HK-2 (cell line): Measurements from ENCODE around the gene UBE2Z.
A peak's percentile ranks its signal among the peaks of the same experiment; 100 is the strongest.
"Not testable (repeated sequence)": the region's sequence is repeated elsewhere in the genome, so short reads cannot be mapped to it uniquely, and the experiment has no call there.

ENCODE experiments used
- DNase-seq: peaks from one replicate; pipeline ENCODE4 v3.0.0-alpha.2; 2018; ENCODE audit not compliant: unreplicated experiment

The UBE2Z gene

DNA sequence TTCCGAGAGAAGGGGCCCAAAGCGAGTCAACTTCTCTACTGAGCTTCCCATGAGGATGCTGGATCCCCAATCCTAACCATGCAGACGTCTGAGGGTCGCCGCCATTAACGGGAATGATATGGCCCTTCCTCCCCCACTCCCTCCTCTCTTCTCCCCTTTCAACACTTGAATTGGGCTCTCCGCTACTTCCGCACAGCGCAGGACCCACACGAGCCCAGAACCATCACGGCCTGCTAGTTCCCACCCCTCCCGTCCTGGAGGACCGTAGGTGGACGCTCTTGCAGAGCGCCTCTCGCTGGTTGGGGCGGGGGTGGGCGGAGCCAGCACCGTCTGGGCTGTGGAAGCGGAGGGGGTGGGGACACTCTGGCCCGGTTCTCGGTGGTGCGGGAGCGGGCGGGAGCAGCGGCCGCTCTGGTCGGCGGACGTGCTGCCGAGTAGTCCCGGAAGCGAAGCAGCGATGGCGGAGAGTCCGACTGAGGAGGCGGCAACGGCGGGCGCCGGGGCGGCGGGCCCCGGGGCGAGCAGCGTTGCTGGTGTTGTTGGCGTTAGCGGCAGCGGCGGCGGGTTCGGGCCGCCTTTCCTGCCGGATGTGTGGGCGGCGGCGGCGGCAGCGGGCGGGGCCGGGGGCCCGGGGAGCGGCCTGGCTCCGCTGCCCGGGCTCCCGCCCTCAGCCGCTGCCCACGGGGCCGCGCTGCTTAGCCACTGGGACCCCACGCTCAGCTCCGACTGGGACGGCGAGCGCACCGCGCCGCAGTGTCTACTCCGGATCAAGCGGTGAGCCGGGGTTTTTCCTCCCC is at the start of gene UBE2Z:
Gene UBE2Z (plus strand): TSS at position 361 of the 797 bp plus-strand sequence. CDS start 97 bp downstream, at position 458.
- peak; percentile 95 for DNase-seq

DNA sequence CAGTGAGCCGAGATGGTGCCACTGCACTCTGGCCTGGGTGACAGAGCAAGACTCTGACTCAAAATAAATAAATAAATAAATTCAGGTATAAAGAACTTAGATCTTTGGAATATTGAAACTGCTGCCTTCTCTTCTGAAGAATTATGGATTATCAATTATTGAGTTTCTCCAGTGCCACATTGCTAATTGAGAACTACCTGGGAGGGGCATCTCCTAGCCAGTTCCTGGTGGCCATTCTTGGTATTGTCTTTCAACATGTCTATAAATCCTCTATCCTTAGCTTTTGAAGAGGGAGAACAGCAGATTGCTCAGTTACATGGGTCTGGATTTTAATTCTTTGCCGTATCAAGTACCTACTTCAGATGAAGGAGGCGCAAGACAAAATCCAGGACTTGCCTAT is 48.2 kb upstream of the UBE2Z start:
- DNase-seq = no peak

DNA sequence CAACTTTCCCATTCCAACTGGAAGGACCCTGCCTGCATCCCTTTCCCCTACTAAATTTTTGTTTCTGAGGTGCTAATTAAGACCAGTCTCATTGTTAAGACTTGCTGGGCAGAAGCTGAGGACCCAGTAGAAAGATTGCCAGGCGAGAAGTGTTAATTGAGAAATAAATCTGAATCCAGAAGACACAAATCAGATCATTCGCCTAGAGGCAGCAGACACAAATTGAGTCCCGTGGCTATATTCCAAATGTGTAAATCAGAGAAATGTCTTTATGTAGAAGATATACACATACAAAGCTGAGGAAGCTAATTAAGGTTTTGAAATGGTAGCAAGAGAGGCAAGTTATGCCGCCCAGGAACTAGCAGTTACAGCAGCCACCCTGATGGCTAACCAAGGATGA is 47.8 kb upstream of the UBE2Z start:
- no peak for DNase-seq

DNA sequence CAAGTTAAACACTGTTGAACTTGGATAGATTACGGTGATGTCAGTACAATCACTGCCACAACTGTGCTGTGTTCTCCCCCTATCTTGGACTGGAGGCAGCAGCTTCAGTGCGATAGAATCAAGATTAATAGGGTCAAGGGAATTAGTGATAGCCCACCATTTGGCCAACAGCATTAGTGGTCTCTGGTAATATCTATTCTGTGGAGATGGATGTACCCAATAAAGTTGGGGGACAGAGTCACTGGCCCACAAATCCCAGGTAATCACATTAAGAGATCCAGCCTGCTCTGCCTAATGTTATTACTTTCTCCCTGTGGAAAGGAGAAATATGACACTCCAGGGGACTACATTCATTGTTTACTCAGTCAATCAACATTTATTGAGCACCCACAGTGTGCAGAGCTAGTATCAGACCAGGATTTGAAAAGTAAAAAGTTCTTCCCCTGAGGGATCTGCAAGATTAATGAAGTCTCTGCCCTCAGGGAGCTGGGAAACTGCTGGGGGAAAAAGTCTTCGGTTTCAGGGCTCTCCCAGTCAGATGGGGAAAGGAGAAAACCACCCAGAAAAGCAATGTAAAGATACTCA is 39.2 kb upstream of the UBE2Z start:
- DNase-seq = no peak

DNA sequence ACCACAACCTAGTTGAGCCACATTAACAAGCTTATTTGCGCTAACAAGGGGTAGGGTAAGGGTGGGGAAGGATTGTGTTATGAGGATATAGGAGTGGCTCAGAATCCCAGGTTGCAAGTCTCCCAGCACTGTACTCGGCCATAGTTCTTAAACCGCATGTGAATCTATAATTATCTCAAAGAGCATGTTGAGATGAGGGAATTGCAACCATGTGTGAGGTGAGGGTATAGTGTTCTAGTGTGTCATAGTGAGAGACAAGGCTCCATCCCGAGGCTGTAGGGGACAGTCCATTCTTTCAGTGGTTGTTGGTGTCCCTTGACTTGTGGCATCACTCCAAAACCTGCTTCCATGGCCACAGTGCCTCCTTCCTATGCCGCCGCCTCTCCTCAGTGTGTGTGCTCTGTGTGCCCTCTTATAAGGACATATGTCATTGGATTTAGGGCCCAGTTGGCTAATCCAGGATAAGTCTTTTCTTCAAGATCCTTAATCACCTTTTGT is 38.3 kb upstream of the UBE2Z start:
- no peak for DNase-seq

DNA sequence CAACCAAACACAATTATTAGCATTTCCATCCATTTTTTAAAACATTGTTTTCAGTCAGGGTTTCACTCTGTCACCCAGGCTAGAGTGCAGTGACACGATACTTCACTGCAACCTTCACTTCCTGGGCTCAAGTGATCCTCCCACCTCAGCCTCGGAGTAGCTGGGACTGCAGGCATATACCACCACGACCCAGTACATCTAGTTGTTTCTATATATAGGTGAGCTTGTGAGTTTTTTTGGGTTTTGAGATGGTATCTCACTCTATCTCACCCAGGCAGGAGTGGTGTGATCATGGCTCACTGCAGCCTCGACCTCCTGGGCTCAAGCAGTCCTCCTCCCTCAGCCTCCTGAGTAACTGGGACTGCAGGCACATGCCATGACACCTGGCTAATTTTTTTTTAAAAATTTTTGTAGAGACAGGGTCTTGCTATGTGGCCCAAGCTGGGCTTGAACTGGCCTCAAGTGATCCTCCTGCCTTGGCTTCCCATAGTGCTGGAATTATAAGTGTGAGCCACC is 37.1 kb upstream of the UBE2Z start:
- no peak for DNase-seq

DNA sequence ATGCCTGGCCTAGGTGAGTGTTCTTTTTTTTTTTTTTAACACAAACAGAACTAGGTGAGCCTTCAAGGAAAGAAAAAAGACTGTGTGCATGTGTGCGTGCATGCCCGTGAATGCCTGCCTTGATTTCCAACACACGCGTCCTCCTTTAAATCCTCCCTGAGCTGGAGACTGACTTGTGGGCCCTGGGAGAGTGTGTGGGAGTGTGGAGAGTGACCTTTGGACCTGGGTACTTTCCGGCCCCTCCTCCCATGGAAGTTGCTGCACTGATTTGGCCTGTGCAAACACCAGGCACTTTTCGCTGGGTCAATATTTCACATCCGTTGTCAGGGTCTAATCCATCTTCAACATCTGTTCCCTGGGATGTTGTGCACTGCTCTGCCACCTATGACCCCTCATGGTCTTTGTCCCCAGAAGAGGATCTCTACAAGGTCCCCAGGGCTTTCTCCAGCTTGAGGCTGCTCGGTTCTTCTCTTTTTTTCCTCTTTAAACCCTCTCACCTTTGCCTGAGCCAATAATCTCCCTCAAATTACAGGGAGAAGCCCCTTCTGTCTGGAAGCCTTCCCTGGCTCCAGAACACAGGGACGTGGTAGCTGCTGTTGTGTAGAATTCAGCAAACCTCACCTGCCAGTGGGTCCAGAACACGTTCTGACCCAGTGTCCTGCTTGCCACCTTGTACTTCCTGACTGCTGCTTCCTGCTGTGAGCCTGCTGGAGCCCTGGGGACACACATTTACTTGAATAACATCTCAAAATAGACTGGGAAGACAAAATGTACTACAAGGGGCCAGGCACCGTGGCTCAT is 36.5 kb upstream of the UBE2Z start:
- DNase-seq = no peak

DNA sequence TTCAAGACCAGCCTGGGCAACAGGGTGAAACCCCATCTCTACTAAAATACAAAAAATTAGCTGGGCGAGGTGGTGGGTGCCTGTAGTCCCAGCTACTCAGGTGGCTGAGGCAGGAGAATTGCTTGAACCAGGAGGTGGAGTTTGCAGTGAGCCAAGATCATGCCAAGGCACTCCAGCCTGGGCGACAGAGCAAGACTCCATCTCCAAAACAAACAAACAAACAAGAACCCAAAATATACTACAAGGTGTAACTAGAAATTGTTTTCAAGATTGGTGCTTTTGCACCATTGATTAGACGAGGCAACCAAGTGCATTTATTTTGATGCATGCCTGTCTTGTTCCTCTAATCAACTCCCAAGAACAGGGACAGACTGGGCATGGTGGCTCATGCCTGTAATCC is 35.8 kb upstream of the UBE2Z start:
- not testable (repeated sequence) for DNase-seq

DNA sequence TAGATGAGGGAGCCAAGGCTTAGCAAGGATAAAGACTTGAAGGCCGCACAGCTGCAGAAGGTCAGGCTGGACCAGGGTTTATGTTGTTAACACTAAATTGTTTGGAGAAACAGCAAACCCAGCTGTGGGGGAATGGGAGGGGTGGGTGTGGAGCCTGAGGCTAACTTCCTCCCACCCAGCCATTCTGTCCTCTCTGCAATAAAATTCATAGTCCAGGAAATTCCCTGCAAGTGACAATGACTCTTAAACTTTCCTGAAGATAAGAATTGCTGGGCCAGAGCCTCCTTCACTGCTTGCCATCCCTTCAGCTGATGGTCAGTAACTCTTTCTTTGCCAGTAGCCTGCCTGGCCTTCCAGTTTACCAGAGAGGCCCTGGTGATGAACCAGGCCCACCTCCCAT is 35.0 kb upstream of the UBE2Z start:
- no peak for DNase-seq

DNA sequence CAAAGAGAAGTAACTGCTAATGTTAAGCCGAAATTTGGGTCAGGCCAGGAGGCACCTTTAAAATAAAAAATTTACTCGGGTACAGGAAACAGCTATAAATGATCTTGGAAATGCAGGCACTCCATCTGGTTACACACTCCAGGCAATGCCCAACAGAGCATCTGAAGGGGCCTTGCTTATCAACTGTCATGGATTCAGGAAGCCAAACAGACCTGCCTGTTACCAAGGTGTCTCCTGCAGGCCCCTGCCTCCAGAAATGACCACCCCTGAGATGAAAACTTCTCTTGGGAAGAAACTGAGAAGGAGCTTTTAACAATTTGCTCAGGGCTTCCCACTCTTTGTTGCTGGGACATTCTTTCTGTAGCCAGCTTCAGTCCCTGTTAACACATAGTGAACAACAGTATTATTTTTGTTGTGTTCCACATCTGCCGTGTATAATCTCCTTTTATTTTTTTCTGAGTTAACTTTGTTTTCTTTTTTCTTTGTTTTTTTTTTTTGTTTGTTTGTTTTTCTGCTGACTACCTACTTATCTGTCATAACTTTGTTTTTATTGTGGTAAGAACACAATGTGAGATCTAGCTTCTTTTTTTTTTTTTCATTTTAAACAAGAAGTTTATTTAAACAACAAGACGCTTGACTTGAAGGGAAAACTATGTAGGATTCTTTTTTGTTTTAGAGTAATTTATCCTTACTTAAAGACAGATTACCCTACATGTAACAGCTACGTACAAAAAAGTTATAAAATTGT is 34.3 kb upstream of the UBE2Z start:
- no peak for DNase-seq

DNA sequence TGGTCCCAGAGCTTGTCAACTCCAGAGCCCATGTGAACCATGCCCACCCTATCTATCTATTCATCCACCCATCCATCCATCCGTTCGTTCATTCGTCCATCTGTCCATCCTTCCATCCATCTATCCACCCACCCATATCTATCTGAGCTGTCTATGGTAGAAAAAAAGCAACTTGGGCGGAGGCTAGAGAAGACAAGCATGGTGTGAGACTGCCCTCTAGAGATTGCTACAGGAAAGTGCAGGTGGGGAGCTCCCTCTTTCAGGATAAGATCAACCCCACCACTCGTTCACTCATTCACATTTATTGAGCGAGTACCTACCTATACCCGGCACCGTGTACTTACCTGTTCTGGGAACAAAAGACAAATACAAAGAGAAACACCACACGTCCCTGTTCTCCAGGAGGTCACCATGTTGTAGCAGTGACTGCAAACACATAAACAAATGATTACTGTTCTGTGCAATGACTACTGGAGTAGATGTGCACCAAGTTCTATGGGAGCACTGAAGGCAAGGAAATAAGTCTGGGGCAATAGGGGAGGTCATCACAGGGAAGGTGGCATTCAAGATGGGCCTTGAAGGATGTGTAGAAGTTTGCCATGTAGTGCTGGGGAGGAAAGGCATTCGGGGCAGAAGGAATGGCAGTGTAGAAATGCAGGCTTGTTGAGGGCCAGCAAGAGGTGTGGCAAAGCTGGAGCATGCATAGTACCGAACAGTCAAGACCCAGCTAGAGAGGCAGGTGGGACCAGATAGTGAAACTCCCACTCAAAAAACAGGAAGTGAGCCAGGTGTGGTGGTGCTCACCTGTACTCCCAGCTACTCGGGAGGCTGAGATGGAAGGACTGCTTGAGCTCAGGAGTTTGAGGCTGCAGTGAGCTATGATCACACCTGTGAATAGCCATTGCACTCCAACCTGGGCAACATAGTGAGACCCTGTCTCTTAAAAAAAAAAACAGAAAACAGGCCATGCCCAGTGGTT is 29.0 kb upstream of the UBE2Z start:
- DNase-seq = peak; percentile 54

DNA sequence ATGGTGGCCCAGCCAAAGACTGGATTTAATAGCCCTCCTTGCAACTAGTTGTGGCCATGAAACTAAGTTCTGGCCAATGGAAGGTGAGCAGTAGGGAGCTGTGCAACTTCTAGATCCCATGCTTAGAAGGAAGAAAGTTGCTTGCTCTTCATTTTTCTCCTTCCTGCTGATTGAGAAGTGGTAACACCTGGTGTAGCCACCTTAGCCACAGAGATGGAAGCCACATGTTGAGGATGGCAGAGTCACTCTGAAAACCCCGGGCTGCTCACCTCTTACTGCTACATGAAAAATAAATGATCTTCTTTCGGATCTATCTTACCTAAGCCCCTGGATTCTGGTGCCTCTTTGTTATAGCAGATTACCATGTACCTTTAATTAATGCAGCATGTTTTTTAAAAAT is 25.9 kb upstream of the UBE2Z start:
- no peak for DNase-seq

DNA sequence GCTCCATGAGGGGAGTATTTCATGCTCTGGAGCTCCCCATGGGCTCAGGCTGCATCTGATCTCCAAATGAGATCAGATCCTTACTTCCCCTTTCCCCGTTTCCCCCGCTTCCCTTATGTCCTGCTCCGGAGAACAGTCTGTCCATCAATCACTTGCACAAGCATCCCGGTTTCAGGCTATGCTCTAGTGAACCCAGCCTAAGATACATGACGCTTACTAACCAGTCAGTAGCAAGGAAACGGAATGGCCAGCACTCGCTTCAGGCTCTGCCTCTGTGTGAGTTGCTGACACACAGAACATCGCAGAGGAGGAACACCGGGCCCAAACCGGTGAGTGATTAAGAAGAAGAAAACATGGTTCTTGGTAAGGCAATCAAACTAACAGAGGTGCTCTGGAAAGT is 25.0 kb upstream of the UBE2Z start:
- peak; percentile 41 for DNase-seq

DNA sequence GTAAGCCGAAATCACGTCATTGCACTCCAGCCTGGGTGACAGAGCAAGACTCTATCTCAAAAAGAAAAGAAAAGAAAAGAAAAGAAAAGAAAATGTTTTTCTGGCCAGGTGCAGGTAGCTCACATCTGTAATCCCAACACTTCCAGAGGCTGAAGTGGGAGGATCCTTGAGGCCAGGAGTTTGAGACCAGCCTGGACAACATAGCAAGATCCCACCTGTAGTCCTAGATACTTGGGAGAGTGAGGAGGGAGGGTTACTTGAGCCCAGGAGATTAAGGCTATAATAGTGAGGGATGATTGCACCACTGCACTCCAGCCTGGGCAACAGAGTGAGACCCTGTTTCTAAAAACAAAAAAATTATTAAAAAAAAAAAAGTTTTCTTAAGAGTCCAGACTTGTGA is 18.1 kb upstream of the UBE2Z start:
- no peak for DNase-seq

DNA sequence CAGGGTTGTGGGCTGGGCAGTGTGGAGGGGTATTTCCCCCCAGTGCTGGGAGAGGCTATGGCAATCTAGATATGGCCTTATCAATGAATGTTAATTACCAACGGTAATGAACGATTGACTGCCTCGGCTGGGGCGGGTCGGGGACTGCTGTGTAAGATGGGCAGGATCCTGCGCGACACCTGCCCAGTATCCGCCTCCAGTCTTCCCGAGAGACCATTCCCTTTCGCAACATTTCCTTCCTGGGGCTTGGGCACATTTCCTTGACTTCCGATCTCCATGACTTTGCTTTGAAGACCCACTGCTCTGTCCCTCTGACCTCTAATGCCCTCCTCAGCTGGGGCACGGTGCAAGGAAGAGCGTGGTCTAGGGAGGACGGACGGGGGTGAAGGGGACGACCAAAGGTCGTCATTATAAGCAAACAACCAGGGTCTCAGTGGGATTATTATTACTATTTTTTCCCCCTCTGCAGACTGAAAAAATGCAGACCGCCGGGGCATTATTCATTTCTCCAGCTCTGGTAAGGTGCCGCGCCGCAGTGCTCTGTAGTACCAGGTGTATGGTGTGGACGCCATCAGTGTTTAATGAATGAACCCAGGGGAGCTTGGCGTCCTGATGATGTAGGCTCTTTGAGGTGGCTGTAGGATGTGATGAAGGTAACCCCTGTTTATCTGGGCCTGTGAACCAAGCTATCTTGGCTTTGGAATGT is 15.1 kb upstream of the UBE2Z start:
- no peak for DNase-seq

DNA sequence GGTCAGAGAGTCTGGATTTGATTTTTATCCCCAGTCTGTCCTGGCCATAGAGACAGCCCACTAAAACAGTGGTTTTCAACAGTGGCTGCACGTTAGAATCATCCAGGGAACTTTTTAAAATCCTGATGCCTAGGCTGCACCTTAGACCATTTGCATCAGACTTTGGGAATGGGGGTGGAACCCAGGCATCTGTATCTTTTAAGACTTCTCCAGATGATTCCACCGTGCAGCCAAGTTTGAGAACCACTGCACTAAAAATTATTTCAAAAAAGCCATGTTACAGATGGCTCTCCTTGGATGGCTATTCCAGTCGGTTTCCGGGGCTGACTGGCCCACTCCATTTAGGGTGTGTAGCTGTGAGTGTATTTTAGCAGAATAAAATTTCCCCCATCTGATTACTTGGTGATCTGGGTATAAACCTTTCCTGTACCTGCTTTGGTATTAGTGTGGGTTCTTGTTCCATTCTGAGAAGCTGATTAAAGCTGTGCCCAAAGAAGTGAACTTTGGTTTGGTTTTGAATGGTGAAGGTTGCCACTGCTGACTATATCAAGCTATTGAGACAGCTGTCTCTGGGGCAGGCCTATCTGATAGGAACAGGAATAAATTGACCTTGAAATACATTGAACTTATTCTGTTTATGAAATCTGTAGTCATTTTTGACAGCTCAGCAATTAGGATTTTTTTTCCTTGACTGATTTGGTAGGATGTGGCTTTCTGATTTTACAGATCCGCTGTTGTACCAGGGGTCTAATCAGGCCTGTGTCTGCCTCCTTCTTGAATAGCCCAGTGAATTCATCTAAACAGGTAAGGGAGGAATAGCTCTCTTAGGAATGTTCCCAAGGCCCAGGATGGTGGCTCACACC is 14.3 kb upstream of the UBE2Z start:
- no peak for DNase-seq

DNA sequence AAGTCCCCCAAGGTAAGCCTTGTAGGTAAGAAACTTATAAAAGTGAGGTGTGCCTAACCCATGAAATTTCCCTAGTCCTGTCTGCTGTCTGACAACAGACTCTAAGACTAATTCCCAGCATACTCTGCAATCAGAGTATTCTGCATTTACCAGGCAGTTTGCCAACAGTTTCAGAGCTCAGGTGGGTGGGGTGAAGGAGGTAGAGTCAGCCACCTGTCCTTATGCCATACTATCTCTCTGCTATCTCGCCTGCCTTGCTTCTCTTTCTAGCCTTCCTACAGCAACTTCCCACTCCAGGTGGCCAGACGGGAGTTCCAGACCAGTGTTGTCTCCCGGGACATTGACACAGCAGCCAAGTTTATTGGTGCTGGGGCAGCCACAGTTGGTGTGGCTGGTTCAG is 13.3 kb upstream of the UBE2Z start:
- no peak for DNase-seq

DNA sequence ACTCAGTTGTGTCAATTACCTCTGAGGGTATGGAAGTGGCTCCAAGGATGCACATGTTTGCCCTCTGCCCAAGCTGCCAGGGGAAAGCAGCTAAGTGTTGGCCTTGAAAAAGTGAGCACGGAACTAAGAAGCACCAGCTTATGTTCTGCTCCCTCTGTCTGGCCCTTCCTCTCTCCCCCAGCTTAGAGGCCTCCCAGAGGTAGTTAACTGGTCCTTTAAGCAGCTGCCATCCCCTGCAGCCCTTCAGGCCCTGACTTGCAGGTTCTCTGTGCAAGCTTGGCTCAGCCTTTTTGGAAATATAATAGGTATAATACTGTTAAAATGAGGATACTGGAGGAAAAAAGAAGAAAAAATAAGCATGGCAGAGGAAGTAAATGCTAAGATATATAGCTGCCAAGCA is 7.0 kb upstream of the UBE2Z start:
- DNase-seq = no peak

DNA sequence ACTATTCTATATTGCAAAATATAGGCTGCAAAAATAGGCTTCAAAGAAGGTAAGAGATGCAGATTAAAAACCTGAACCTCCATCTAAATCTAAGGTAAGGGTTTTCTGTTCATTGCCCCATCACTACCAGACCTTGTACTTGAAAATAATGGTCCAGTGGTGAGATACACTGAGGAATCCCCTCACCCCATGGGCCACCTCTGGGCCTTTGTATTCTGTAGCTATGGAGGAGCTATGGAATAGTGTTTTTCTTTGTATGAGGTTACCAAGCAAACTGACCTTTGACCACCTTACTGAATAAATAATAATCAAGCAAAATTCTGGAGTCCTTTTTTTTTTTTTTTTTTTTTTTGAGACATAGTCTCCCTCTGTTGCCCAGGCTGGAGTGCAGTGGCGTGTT is 4.8 kb upstream of the UBE2Z start:
- no peak for DNase-seq
